Measurements from ENCODE around the gene SDF4.

DNA sequence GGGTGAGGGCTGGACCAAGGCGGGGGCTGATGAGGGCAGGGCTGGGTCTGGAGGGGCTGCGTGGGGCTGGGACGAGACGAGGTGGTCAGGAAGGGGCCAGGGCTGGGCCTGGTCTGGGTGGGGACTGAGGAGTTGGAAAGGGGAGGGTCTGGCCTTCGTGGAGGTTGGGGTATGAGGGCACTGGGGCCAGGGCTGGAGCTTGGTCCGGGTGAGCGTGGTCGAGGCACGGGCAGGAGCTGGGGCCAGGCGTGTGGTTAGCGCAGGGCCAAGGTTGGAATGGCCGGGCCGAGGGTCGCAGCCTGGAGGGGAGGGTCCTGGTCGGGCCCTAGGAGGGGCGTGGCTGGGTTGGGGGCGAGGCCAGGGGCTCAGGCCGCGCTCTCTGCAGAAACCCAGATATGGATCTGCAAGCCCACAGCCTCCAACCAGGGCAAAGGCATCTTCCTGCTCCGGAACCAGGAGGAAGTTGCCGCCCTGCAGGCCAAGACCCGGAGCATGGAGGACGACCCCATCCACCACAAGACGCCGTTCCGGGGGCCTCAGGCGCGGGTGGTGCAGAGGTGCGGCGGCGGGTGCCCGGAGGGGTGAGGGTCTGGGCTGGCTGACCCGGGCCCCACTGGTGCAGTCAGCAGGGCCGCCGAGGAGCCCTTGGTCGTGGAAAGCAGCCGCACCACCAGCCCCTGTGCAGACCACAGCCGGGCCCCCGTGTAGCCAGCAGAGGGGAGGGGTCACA, 49.1 kb downstream of the SDF4 start:
- TF ChIP-seq EP300 (IDR thresholded peaks at IDR 0.05) (no peak), POLR2A (IDR thresholded peaks at IDR 0.05) (no peak)
- TF ChIP-seq, protein P1, sequence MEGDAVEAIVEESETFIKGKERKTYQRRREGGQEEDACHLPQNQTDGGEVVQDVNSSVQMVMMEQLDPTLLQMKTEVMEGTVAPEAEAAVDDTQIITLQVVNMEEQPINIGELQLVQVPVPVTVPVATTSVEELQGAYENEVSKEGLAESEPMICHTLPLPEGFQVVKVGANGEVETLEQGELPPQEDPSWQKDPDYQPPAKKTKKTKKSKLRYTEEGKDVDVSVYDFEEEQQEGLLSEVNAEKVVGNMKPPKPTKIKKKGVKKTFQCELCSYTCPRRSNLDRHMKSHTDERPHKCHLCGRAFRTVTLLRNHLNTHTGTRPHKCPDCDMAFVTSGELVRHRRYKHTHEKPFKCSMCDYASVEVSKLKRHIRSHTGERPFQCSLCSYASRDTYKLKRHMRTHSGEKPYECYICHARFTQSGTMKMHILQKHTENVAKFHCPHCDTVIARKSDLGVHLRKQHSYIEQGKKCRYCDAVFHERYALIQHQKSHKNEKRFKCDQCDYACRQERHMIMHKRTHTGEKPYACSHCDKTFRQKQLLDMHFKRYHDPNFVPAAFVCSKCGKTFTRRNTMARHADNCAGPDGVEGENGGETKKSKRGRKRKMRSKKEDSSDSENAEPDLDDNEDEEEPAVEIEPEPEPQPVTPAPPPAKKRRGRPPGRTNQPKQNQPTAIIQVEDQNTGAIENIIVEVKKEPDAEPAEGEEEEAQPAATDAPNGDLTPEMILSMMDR (IDR thresholded peaks at IDR 0.05) = no peak

Measured in suprapubic skin (tissue), 3 donors.